IPS-20b (cell line): ENCODE data around the gene ANKRD28.
"Not testable (repeated sequence)": the region's sequence is repeated elsewhere in the genome, so short reads cannot be mapped to it uniquely, and the experiment has no call there.

Experiments used
- H3K27ac ChIP-seq: one replicate; pipeline ENCODE4 v1.5.1; 2013; ENCODE audit warnings: low read length
- H3K27me3 ChIP-seq: 2 replicates; pipeline ENCODE4 v1.6.1; 2013; ENCODE audit warnings: mild to moderate bottlenecking, low read length, inconsistent platforms; ENCODE audit not compliant: insufficient read depth
- H3K36me3 ChIP-seq: 2 replicates; pipeline ENCODE4 v1.6.1; 2013; ENCODE audit warnings: low read depth, mild to moderate bottlenecking, inconsistent platforms, low read length, moderate library complexity; ENCODE audit not compliant: insufficient read depth
- H3K4me1 ChIP-seq: 2 replicates; pipeline ENCODE4 v1.6.1; 2013; ENCODE audit warnings: mild to moderate bottlenecking, control low read depth, inconsistent platforms, low read length, moderate library complexity; ENCODE audit not compliant: insufficient read depth
- H3K4me3 ChIP-seq: 2 replicates; pipeline ENCODE4 v1.5.1; 2013; ENCODE audit warnings: mild to moderate bottlenecking, low read length, inconsistent platforms
- H3K9ac ChIP-seq: 2 replicates; pipeline ENCODE4 v1.6.1; 2013; ENCODE audit warnings: low read depth, mild to moderate bottlenecking, inconsistent platforms, low read length, moderate library complexity
- H3K9me3 ChIP-seq: 2 replicates; pipeline ENCODE4 v1.6.1; 2013; ENCODE audit warnings: mild to moderate bottlenecking, low read depth, low read length, inconsistent platforms; ENCODE audit not compliant: insufficient read depth

The ANKRD28 gene

GRCh38 chr3:15743587-15744009, 54.2 kb downstream of the ANKRD28 start:
- H3K4me1 ChIP-seq, result no peaks in the 10 kb centered on the region
- H3K9ac ChIP-seq, result no peak overlapping the region
- H3K27ac ChIP-seq, result no peak overlapping the region
- H3K9me3 ChIP-seq, result peaks cover 35% of the 10 kb centered on the region
- no peaks in the 10 kb centered on the region for H3K27me3 ChIP-seq
- no peak overlapping the region for H3K4me3 ChIP-seq
- H3K36me3 ChIP-seq, result peaks cover 23% of the 10 kb centered on the region

DNA sequence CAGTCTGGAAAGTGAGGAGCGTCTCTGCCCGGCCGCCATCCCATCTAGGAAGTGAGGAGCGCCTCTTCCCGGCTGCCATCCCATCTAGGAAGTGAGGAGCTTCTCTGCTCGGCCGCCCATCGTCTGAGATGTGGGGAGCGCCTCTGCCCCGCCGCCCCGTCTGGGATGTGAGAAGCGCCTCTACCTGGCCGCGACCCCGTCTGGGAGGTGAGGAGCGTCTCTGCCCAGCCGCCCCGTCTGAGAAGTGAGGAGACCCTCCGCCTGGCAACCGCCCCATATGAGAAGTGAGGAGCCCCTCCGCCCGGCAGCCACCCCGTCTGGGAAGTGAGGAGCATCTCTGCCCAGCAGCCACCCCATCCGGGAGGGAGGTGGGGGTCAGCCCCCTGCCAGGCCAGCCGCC, 55.5 kb downstream of the ANKRD28 start:
- Histone ChIP-seq H3K9me3 (peaks cover 45% of the 10 kb centered on the region), H3K36me3 (peaks cover 15% of the 10 kb centered on the region)
- not testable (repeated sequence) for H3K4me3 ChIP-seq, H3K27ac ChIP-seq, H3K9ac ChIP-seq, H3K4me1 ChIP-seq, H3K27me3 ChIP-seq

DNA sequence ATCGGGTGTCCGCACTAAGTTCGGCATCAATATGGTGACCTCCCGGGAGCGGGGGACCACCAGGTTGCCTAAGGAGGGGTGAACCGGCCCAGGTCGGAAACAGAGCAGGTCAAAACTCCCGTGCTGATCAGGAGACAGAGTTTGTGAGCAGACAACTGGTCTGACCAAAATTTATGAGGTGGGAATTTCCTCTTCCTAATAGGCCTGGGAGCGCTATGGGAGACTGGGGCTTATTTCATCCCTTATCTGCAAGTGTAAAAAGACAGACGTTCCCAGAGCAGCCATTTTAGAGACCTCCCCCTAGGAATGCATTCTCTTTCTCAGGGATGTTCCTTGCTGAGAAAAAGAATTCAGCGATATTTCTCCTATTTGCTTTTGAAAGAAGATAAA, 59.2 kb downstream of the ANKRD28 start:
- not testable (repeated sequence) for H3K27ac ChIP-seq, H3K4me1 ChIP-seq, H3K27me3 ChIP-seq, H3K9ac ChIP-seq, H3K4me3 ChIP-seq
- Histone ChIP-seq H3K36me3 (peaks cover 35% of the 10 kb centered on the region), H3K9me3 (peaks cover 38% of the 10 kb centered on the region)

GRCh38 chr3:15731024-15731423, 66.8 kb downstream of the ANKRD28 start:
- Histone ChIP-seq H3K27me3 (no peaks in the 10 kb centered on the region), H3K4me3 (no peak overlapping the region), H3K4me1 (peaks cover 8% of the 10 kb centered on the region; the same call in 1 of the 2 replicates), H3K9me3 (no peaks in the 10 kb centered on the region), H3K27ac (no peak overlapping the region), H3K9ac (no peak overlapping the region), H3K36me3 (peaks cover 39% of the 10 kb centered on the region)

- Histone ChIP-seq H3K9ac (no peak overlapping the region), H3K4me1 (peaks cover 9% of the 10 kb centered on the region; the same call in 1 of the 2 replicates), H3K9me3 (no peaks in the 10 kb centered on the region), H3K4me3 (no peak overlapping the region), H3K36me3 (peaks cover 27% of the 10 kb centered on the region), H3K27me3 (no peaks in the 10 kb centered on the region), H3K27ac (no peak overlapping the region)
Observed at GRCh38 chr3:15728766-15729165, 69.0 kb downstream of the ANKRD28 start.

GRCh38 chr3:15726881-15727280, 70.9 kb downstream of the ANKRD28 start:
- H3K4me1 ChIP-seq, result peaks cover 9% of the 10 kb centered on the region; the same call in 1 of the 2 replicates
- H3K9me3 ChIP-seq, result no peaks in the 10 kb centered on the region
- no peak overlapping the region for H3K27ac ChIP-seq
- peaks cover 33% of the 10 kb centered on the region for H3K36me3 ChIP-seq
- no peak overlapping the region for H3K9ac ChIP-seq
- no peak overlapping the region for H3K4me3 ChIP-seq
- no peaks in the 10 kb centered on the region for H3K27me3 ChIP-seq

DNA sequence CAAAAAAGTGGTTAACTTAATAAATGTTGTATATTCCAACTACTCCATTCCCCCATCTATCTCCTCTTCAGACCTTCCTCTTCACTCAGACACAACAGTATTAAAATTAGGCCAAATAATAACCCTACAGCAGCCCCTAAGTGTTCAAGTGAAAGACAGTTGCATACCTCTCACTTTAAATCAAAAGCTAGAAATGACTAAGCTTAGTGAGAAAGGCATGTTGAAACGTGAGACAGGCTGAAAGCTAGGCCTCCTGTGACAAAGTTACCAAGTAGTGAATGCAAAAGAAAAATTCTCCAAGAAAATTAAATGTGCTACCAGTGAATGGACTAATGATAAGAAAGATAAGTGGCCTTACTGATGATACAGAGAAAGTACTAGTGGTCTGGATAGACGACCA, 71.7 kb downstream of the ANKRD28 start:
- Histone ChIP-seq H3K4me1 (peaks cover 9% of the 10 kb centered on the region; the same call in 1 of the 2 replicates), H3K9ac (no peak overlapping the region), H3K36me3 (peaks cover 41% of the 10 kb centered on the region), H3K9me3 (no peaks in the 10 kb centered on the region), H3K4me3 (no peak overlapping the region), H3K27me3 (no peaks in the 10 kb centered on the region), H3K27ac (no peak overlapping the region)

DNA sequence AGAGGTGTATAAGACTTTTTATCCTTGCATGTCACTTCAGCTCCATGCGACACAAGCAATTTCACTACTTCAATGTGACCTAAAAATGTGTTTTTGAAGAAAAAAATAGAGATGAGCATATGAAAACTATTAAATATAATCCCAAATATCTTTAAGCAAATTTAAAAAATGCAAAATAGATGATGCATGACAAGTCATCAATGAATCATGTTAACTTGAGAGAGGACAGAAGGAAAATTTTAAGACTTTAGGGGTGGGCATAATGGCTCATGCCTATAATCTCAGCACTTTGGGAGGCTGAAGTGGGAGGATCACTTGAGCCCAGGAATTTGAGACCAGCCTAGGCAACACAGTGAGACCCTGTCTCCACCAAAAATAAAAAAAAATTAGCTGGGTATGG, 73.3 kb downstream of the ANKRD28 start:
- Histone ChIP-seq H3K27ac (no peak overlapping the region), H3K9me3 (no peaks in the 10 kb centered on the region), H3K36me3 (peaks cover 53% of the 10 kb centered on the region), H3K9ac (no peak overlapping the region), H3K4me1 (peaks cover 9% of the 10 kb centered on the region; the same call in 1 of the 2 replicates), H3K4me3 (no peak overlapping the region), H3K27me3 (no peaks in the 10 kb centered on the region)

- H3K27me3 ChIP-seq, result no peaks in the 10 kb centered on the region
- peaks cover 50% of the 10 kb centered on the region for H3K36me3 ChIP-seq
- H3K9me3 ChIP-seq, result no peaks in the 10 kb centered on the region
- no peak overlapping the region for H3K27ac ChIP-seq
- peaks cover 9% of the 10 kb centered on the region; the same call in 1 of the 2 replicates for H3K4me1 ChIP-seq
- no peak overlapping the region for H3K4me3 ChIP-seq
- H3K9ac ChIP-seq, result no peak overlapping the region
Observed at GRCh38 chr3:15723624-15723884, 74.2 kb downstream of the ANKRD28 start.

DNA sequence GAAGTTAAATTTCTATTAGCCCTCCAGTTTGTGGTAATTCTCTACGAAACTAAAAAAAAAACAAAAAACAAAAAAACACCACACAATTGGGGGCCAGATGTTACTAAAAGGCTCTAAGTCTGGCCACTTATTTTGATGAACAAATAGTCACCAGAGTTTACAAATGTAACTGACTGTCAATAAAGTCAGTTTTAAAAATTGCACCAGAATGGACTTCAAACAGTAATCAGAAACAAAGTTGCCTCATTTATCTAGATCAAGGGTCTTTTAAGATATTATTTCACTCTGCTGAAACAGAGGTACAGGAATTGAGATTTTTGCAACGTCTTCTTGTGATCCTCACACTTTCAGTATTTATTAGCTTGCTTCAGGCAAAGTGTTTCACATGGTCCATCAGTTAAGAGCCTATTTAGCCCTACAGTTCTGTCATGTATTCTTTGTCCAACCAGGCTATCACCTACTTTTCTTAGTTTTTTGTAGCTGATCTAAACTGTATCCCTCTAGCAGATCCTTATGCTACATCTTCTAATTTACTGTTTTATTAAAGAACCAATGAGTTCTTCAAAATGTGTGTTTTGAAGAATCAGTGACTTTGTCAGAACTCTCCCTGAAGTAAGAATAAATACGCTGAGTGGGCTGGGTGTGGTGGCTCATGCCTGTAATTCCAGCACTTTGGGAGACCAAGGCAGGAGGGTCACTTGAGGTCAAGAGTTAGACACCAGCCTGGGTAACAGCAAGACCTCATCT, 74.7 kb downstream of the ANKRD28 start:
- no peak overlapping the region for H3K9ac ChIP-seq
- H3K36me3 ChIP-seq, result peaks cover 50% of the 10 kb centered on the region
- no peaks in the 10 kb centered on the region for H3K9me3 ChIP-seq
- no peak overlapping the region for H3K4me3 ChIP-seq
- peaks cover 9% of the 10 kb centered on the region; the same call in 1 of the 2 replicates for H3K4me1 ChIP-seq
- no peaks in the 10 kb centered on the region for H3K27me3 ChIP-seq
- no peak overlapping the region for H3K27ac ChIP-seq

GRCh38 chr3:15716178-15716577, 81.6 kb downstream of the ANKRD28 start:
- Histone ChIP-seq H3K27me3 (no peaks in the 10 kb centered on the region), H3K4me1 (no peaks in the 10 kb centered on the region; the same call in 1 of the 2 replicates), H3K27ac (no peak overlapping the region), H3K9me3 (no peaks in the 10 kb centered on the region), H3K4me3 (no peak overlapping the region), H3K36me3 (peaks cover 26% of the 10 kb centered on the region), H3K9ac (no peak overlapping the region)

GRCh38 chr3:15714448-15714847, 83.3 kb downstream of the ANKRD28 start:
- Histone ChIP-seq H3K36me3 (peaks cover 29% of the 10 kb centered on the region), H3K4me1 (no peaks in the 10 kb centered on the region; the same call in 1 of the 2 replicates), H3K27me3 (no peaks in the 10 kb centered on the region), H3K9me3 (no peaks in the 10 kb centered on the region), H3K9ac (no peak overlapping the region), H3K4me3 (no peak overlapping the region), H3K27ac (no peak overlapping the region)
